ENCODE measurements around the gene TSPAN19.
"Not testable (repeated sequence)": the region's sequence is repeated elsewhere in the genome, so short reads cannot be mapped to it uniquely, and the experiment has no call there.

The TSPAN19 gene

DNA sequence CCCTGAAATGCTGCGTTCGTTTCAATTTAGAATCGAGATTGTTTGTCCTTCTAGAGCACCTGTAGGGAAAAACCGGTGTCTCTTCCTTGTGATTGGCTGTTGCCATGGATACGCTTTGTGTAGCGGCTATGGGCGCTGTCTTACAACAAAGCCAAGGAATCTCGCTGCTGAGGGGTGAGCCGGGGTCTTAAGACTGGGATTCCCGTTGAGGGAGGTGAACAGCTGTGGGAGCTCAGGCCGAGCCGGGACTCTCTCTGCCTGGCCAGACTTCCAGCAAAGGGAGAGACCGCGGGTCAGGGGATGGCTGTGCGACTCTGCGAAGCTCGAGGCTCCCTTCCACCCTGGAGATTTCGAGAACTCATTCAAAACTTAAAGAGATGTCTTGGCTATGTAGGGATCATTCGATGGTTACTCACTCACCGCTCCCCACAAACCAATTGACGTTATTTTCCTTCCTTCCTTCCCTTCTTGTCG, at the start of gene TSPAN19, which contains the start of gene LRRIQ1:
TSPAN19 (minus strand) TSS at position 44 of the 474 bp plus-strand sequence. CDS start 6,331 bp downstream, outside the sequence.
LRRIQ1 (plus strand) TSS at position 118 of the 474 bp plus-strand sequence. CDS start 1,826 bp downstream, outside the sequence.
- no peak for DNase-seq (ENCODE audit: low read depth in 1 of 2, low spot score in 1 of 2)

DNA sequence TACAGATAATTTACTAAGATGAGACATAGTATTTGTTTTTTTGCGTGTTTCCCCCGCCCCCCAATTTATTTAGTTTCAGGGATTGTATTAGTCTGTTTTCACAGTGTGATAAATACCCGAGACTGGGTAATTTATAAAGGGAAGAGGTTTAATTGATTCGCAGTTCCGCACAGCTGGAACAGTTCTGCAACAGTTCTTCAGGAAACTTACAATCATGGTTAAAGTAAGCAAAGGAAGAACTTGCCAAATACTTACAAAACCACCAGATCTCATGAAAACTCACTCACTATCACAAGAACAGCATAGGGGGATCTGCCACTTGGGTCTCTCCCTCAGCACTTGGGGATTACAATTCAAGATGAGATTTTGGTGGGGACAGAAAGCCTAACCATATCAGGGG, 49.0 kb upstream of the TSPAN19 start:
- no peak for DNase-seq (ENCODE audit: low read depth in 1 of 2, low spot score in 1 of 2)

DNA sequence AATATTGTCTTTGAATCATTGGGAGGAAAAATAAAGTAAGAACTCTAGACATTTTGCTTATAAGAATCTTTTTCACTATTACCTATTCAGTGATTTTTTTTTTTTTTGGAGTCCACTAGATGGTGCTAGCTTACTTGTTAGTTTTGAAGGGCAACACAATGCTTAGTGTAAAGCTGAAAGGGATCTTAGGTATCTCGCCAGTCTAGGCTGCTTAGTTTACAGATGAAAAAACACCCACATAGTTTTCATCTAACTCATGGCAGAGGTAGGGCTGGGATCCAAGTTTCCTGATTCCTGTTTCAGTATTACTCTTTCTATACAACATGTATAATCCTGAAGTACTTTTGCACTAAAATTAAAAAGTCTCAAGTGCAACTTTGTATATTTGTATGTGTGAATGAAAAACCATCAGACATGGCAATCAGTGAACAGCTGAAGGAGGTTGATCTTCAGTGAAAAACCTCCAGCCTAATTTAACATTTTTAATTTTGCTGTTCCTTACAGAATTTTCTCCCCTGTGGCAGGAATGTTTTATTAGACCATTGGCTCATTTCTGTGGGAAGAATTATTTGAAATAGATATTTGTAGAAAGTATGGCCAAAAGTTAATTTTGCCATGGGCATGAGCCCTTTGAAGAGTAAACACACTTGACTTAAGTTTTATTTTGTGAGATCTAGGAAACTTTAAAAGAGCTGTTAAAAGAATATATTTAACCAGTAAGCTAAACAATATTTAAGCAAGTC, 40.8 kb upstream of the TSPAN19 start:
- DNase-seq (ENCODE audit: low read depth in 1 of 2, low spot score in 1 of 2) = no peak

DNA sequence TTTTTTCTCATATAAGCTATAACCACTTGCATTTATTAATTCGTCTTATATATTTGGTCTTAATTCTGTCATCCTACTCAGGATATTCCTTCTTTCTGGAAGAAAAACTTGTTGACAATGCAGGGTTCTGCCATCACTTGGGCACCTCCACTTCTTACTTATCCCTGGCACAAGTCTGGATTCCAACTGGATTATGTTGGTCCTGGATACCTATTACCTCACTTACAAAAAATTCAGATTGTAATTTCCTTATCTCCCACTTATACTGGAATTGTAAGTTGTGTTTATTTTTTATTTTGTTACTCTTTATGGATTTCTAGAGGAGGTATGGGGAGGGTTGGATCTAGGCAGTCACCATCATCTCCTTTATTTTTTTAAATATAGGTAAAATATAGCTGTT, 36.7 kb upstream of the TSPAN19 start:
- DNase-seq (ENCODE audit: low read depth in 1 of 2, low spot score in 1 of 2) = no peak

DNA sequence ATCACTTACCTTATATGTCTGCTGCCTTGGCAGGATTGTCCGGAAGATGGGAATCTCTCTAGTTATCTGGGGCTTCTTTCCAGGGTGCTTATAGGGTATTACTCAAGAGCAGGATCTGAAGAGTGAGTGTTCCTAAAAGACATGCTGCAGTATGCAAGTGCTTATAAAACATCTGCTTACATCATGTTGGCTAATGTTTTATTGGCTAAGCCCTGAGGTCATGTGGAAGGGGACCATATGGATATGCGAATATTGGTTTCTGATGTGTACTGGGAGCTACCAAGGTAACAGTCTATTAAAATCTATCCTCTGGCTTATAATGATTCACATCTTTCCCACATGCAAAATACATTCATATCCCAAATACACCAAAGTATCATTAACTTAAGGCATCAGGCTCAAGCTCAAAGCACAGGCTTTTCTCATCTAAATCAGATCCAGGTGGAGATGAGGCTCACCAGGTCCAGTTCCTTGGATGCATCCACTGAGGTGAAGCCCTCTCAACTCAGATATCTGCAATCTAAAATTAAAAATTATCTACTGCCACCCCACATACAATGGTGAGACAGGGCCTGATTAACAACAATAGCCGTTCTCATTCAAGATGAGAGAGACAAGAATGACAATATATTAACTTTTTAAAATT, 29.9 kb upstream of the TSPAN19 start:
- no peak for DNase-seq (ENCODE audit: low read depth in 1 of 2, low spot score in 1 of 2)

DNA sequence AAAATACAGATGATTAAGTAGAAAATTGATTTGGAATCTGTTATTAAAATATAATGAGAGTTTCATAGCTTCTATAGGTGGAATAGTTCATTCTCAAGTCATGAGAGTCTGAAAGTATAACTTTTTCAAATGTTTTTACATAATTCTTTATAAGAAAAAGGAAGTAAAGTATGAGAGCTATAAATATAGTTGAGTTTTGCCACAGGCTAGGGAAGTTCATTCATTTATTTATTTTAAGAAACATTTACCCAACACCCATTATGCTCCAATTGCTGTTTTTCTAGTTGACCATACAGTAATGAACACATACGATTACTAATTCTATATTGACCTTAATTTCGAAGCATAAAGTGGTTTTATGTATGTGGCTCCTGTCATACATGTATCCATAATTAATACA, 24.8 kb upstream of the TSPAN19 start:
- DNase-seq (ENCODE audit: low read depth in 1 of 2, low spot score in 1 of 2) = no peak

DNA sequence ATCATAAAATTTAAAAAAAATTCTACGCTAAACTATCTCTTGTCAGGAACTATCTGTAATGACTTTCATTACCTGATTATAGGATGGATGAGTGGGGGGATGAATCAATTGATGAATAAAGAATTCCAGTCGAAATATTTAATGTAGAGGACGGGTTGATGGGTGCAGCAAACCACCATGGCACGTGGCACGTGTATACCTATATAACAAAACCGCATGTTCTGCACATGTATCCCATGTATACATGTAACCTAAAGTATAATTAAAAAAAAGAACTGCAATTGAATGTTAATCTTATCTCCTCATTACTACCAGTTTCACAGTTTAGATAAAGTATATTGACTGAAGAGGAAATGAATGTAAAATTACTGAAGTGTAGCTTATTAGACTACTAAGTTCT, 23.5 kb upstream of the TSPAN19 start:
- no peak for DNase-seq (ENCODE audit: low read depth in 1 of 2, low spot score in 1 of 2)

DNA sequence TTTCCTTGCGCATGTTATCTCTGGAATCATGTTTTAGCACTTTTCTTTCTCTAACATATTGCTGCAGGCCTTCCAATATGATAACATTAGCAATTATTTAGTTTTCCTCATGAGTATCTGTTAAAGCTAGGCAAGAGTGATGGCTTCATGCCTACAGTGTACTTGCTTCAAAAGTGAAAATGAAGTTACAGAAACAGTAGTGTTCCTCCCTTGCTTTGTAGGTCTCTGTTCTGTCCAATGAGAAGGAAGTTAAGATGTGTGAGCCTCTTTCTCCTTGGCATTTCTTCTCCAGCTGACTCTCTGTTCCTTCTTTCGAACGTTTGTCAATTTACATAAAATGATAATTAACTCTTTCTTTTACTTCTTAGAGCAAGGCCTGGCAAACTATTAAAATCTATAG, 22.3 kb upstream of the TSPAN19 start:
- DNase-seq (ENCODE audit: low read depth in 1 of 2, low spot score in 1 of 2) = no peak

DNA sequence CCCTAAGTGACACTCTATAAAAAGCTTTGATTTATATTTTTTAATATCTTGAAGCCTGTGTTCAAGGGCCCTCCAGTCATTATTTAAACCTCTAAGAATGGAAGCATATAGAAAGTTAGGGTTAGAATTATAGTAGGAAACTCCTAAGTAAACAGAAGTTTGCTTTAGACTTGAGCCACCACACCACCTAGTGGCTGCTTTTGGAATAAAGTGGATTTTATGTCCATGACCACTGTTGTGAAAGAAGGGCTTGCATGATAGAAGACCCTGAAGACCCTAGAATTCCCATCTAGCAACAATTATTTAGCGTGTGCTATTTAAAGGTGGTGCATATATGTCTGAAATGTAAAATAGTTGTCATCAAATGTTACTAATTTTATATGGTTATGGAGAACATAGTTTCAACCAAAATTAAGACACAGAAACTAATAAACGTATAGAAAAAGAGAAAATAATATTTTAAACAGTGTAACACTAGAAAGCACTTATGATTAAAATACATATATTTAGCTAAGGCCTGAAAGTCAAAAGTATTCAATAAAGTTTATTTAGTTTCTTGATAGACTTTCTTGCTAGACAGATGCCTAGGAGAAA, 21.4 kb upstream of the TSPAN19 start:
- DNase-seq (ENCODE audit: low read depth in 1 of 2, low spot score in 1 of 2) = no peak

DNA sequence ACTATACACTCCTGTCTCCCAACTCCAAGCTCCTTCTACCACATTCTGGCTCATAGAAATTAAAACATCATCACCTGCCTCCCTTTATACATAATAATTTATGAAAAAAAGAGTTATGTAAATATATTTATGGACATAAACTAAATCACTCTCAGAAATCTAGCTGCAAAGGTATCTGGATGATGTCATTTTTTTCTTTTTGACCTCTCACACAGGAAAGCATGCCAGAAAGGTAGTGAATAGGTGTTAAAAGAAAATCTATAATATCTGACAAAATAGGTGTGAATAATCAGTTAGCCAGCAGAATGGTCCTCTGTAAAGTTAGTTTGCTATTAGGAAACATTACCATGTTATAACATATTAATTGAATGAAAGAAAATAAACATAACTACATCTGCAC, 7.8 kb upstream of the TSPAN19 start:
- no peak for DNase-seq (ENCODE audit: low read depth in 1 of 2, low spot score in 1 of 2)

DNA sequence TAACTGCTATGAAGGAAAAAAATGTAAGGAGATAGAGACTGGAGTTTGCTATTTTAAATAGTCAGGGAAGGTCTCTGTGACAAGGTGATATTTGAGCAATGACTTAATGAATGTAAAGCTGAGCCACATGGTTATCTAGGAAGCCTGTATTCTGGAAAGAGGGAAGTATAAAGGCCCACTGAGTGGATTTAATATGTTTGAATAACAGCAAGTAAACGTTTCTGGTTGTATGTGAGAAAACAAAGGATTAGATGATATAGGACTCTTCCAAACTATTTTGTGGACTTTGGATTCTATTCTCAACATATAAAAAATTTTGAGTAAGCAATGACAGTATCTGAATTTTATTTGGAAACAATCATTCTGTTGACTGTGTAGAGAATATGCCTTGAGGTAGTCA, 5.3 kb upstream of the TSPAN19 start:
- no peak for DNase-seq (ENCODE audit: low read depth in 1 of 2, low spot score in 1 of 2)

DNA sequence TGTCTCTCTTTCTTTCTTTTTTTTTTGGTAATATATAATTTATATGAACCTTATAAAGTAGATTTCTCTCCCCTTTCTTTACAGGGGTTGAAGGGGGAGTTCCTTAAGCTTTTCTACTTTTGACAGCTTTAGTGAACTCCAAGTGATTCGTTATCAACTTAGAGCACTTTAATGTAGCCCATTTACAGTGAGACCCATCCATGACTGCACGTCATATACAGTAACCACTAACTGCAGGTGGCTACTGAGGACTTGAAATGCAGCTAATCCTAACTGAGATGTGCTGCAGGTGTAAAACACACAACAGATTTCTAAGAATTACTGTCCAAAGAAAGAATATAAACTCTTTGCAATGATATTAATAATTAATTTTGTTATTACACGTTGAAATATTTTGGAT, 656 bp upstream of the TSPAN19 start:
- no peak for DNase-seq (ENCODE audit: low read depth in 1 of 2, low spot score in 1 of 2)

DNA sequence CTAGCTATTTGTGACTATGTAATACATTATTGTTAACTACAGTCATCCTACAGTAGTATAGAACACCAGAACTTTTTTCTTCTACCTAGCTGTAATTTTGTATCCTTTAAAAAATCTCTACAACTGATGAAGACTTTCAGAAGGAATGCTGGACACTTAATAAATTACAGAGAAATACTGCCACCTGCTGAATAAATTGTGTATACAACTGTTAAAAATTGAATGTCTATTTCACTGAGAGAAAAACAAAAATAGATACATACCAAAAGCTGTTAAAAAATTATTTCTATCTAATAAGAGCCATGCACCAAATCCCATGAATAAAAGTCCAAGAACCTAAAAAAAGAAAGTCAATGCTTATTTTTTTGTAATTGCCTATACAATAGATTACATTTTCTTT, 6.6 kb downstream of the TSPAN19 start:
- no peak for DNase-seq (ENCODE audit: low read depth in 1 of 2, low spot score in 1 of 2)

DNA sequence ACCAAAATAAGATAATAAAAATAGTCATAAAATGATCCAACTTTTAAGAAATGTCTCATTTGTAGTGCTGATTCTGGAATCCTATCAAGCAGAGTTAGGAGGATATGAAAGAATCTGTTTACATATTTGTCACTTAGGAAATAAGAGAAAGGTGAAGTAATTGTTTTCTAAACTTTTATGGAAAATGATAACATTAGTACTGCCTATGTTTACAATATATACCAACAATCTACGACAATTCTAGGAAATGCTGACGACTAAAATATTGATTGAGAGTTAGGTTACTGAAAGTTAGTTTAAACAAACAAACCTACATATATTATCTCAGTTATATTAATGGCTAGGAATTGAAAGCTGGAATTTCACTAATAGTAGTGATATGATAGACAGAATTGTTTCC, 18.0 kb downstream of the TSPAN19 start:
- DNase-seq (ENCODE audit: low read depth in 1 of 2, low spot score in 1 of 2) = no peak

DNA sequence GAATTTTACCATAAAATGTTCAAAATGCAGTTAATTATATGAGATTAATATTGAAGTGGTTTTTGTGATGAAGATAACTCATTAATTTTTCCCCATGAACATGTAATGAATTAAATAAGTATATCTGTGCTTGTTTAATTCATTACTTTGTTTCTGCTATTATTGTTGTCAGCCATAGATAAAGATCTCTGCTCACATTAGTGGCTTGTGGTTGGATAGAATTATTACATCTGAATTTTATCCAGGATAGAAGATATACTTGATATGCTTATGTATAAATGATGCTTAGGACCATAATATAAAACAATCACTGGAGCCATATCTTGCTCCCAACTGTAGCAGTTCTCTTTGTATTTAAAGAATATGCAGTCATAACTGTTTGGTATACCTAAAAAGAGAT, 18.5 kb downstream of the TSPAN19 start:
- DNase-seq (ENCODE audit: low read depth in 1 of 2, low spot score in 1 of 2) = no peak

DNA sequence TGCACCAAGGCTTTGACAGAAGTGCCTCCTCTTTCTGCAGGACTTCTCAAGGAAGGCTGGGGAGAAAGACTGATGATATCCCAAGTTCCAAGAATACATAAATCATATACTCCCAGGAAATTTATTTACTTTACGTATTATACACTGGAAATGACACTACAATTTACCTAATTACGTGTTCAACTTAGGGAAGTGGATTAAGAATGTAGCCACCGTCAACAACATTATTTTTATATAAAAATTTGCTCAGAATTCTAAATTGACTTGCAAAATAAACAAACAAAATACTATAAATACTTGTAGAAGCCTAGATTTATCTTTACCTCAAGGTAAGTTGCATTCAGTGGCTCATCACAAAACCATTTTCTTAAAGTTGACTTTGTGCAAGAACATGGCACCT, 18.9 kb downstream of the TSPAN19 start:
- no peak for DNase-seq (ENCODE audit: low read depth in 1 of 2, low spot score in 1 of 2)

DNA sequence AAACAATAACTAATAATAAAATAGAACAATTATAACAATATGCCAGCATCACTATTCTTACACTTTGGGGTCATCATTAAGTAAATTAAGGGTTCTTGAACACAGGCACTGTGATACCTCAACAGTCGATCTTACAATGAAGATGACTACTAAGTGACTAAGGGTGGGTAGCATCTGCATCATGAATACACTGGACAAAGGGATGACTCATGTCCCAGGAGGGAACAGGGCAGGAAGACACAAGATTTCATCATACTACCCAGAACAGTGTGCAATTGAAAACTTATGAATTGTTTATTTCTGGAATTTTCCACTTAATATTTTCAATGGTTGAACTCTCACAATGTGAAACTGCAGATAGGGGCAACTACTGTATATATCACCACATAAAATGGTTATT, 19.7 kb downstream of the TSPAN19 start:
- DNase-seq (ENCODE audit: low read depth in 1 of 2, low spot score in 1 of 2) = no peak

DNA sequence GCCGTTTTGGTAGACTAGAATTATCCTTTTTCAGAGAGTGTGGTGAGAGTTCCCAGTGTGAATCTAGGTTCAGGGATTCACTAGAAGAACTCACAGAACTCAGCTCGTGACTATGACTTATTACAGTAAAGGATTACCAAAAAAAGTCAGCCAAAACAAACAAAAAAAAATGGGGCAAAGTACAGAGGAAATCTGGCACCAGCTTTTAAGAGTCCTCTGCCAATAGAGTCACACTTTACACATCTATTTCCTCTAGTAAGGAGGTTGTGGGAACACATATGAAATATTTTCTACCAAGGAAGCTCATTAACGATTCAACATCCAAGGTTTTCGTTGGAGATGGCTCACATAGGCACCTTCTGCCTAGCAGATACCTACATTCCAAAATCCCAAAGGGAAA, 28.2 kb downstream of the TSPAN19 start:
- no peak for DNase-seq (ENCODE audit: low read depth in 1 of 2, low spot score in 1 of 2)

DNA sequence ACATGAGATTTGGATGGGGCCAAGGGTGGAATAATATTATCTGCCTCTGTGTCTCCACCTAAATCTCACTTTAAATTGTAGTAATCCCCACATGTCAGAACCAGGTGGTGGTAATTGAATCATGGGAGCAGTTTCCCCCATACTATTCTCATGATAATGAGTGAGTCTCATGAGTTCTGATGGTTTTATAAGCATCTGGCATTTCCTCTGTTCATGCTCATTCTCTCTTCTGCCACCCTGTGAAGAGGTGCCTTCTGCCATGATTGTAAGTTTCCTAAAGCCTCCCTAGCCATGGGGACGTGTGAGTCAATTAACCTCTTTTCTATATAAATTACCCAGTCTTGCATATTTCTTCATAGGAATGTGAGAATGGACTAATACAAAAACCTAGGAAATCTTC, 29.9 kb downstream of the TSPAN19 start:
- DNase-seq (ENCODE audit: low read depth in 1 of 2, low spot score in 1 of 2) = no peak

DNA sequence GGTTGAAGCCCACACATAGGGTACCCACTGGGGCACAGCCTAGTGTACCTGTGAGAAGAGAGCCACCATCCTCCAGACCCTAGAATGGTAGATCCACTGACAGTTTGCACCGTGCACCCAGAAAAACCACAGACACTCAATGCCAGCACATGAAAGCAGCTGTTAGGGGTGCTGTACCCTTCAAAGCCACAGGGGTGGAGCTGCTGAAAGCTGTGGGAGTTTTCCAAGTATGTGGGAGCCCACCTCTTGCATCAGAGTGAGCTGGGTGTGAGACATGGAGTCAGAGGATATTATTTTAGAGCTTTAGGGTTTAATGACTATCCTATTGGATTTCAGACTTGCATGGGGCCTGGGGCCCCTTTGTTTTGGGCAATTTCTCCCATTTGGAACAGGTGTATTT, 30.5 kb downstream of the TSPAN19 start:
- no peak for DNase-seq (ENCODE audit: low read depth in 1 of 2, low spot score in 1 of 2)

DNA sequence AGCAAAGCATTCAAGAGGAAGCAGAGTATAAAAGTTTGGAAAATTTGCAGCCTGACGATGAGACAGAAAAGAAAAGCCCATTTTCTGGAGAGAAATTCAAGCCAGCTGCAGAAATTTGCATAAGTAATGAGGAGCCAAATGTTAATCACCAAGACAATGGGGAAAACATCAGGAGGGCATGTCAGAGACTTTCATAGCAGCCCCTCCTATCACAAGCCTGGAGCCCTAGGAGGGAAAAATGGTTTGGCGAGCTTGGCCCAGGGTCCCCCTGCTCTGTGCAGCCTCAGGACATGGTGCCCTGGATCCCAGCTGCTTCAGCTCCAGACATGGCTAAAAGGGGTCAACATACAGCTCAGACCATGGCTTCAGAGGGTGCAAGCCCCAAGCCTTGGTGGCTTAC, 31.0 kb downstream of the TSPAN19 start:
- not testable (repeated sequence) for DNase-seq (ENCODE audit: low read depth in 1 of 2, low spot score in 1 of 2)

DNA sequence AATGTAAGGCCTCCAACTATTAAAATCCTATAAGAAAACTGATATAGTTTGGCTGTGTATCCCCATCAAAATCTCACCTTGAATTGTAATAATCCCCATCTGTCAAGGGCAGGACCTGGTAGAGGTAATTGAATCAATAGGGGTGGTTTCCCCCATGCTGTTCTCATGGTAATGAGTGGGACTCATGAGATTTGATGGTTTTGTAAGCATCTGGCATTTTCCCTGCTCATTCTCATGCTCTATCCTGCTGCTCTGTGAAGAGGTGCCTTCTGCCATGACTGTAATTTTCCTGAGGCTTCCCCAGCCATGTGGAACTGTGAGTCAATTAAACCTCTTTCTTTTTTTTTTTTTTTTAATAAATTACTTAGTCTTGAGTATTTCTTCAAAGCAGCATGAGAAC, 31.9 kb downstream of the TSPAN19 start:
- no peak for DNase-seq (ENCODE audit: low read depth in 1 of 2, low spot score in 1 of 2)

All from stimulated activated CD4-positive, alpha-beta T cell treated with anti-CD3 and anti-CD28 coated beads, Interleukin-15, amount 100 ng/mL, for 1 hour (primary cell).